ENCODE results near the gene AP1G2.
A peak's percentile ranks its signal among the peaks of the same experiment; 100 is the strongest.

The AP1G2 gene

GRCh38 chr14:23569443-23570151, 2.0 kb upstream of the AP1G2 start:
- no peak overlapping the region for H3K4me3 ChIP-seq (IDR thresholded peaks at IDR 0.05; ENCODE audit: insufficient read depth, low read depth, low read length)
- no peak overlapping the region for H3K9ac ChIP-seq
- H3K27ac ChIP-seq = no peak overlapping the region
- H4K20me1 ChIP-seq (ENCODE audit: insufficient read depth) = no peaks in the 10 kb centered on the region
- H3K36me3 ChIP-seq (ENCODE audit: insufficient read depth) = no peaks in the 10 kb centered on the region
- no peaks in the 10 kb centered on the region for H3K79me2 ChIP-seq (ENCODE audit: insufficient read depth, low read depth)
- H2AFZ ChIP-seq (ENCODE audit: low read depth) = no peak overlapping the region
- peaks cover 8% of the 10 kb centered on the region for H3K4me1 ChIP-seq (ENCODE audit: low read depth, poor library complexity, severe bottlenecking)
- TF ChIP-seq CTCF (conservative IDR thresholded peaks at IDR 0.05; ENCODE audit: low read depth, low read length) = no peak
- H3K4me2 ChIP-seq = no peak overlapping the region
- H3K27me3 ChIP-seq (ENCODE audit: insufficient read depth, low read depth) = no peaks in the 10 kb centered on the region

- no peak for TF ChIP-seq CTCF (conservative IDR thresholded peaks at IDR 0.05; ENCODE audit: low read depth, low read length)
- H3K4me3 ChIP-seq (IDR thresholded peaks at IDR 0.05; ENCODE audit: insufficient read depth, low read depth, low read length) = no peak overlapping the region
- H3K36me3 ChIP-seq (ENCODE audit: insufficient read depth) = no peaks in the 10 kb centered on the region
- no peaks in the 10 kb centered on the region for H3K79me2 ChIP-seq (ENCODE audit: insufficient read depth, low read depth)
- no peaks in the 10 kb centered on the region for H4K20me1 ChIP-seq (ENCODE audit: insufficient read depth)
- H3K27me3 ChIP-seq (ENCODE audit: insufficient read depth, low read depth) = no peaks in the 10 kb centered on the region
- H2AFZ ChIP-seq (ENCODE audit: low read depth) = no peak overlapping the region
- H3K27ac ChIP-seq = no peak overlapping the region
- H3K4me2 ChIP-seq = no peak overlapping the region; the same call in 1 of the 2 replicates
- H3K9ac ChIP-seq = no peak overlapping the region
- H3K4me1 ChIP-seq (ENCODE audit: low read depth, poor library complexity, severe bottlenecking) = peaks cover 8% of the 10 kb centered on the region
Measured at GRCh38 chr14:23568600-23569331, 1.2 kb upstream of the AP1G2 start.

- H3K4me3 ChIP-seq (IDR thresholded peaks at IDR 0.05; ENCODE audit: insufficient read depth, low read depth, low read length) = no peak overlapping the region
- no peak for TF ChIP-seq CTCF (conservative IDR thresholded peaks at IDR 0.05; ENCODE audit: low read depth, low read length)
Measured at GRCh38 chr14:23568021-23568599, 519 bp upstream of the AP1G2 start.

GRCh38 chr14:23566778-23567185, 809 bp downstream of the AP1G2 start:
- no peak overlapping the region for H3K27ac ChIP-seq
- peaks cover 8% of the 10 kb centered on the region for H3K4me1 ChIP-seq (ENCODE audit: low read depth, poor library complexity, severe bottlenecking)
- no peaks in the 10 kb centered on the region for H3K79me2 ChIP-seq (ENCODE audit: insufficient read depth, low read depth)
- H3K9ac ChIP-seq = peak overlapping the region; percentile 49; the same call in 1 of the 2 replicates
- H3K4me2 ChIP-seq = peak overlapping the region; percentile 45
- no peaks in the 10 kb centered on the region for H4K20me1 ChIP-seq (ENCODE audit: insufficient read depth)
- no peaks in the 10 kb centered on the region for H3K27me3 ChIP-seq (ENCODE audit: insufficient read depth, low read depth)
- peak overlapping the region; percentile 64; the same call in 1 of the 2 replicates for H2AFZ ChIP-seq (ENCODE audit: low read depth)
- H3K36me3 ChIP-seq (ENCODE audit: insufficient read depth) = no peaks in the 10 kb centered on the region
- no peak overlapping the region for H3K4me3 ChIP-seq (IDR thresholded peaks at IDR 0.05; ENCODE audit: insufficient read depth, low read depth, low read length)
- TF ChIP-seq CTCF (conservative IDR thresholded peaks at IDR 0.05; ENCODE audit: low read depth, low read length) = no peak

More at GRCh38 chr14:23568021-23568599, 519 bp upstream of the AP1G2 start:
- Histone ChIP-seq H3K9ac (peak overlapping the region; percentile 49; the same call in 1 of the 2 replicates), H3K36me3 (ENCODE audit: insufficient read depth) (no peaks in the 10 kb centered on the region), H2AFZ (ENCODE audit: low read depth) (peak overlapping the region; percentile 64; the same call in 1 of the 2 replicates), H3K79me2 (ENCODE audit: insufficient read depth, low read depth) (no peaks in the 10 kb centered on the region), H3K27me3 (ENCODE audit: insufficient read depth, low read depth) (no peaks in the 10 kb centered on the region), H3K4me2 (peak overlapping the region; percentile 45; the same call in 1 of the 2 replicates), H4K20me1 (ENCODE audit: insufficient read depth) (no peaks in the 10 kb centered on the region), H3K4me1 (ENCODE audit: low read depth, poor library complexity, severe bottlenecking) (peaks cover 8% of the 10 kb centered on the region), H3K27ac (no peak overlapping the region)
